ENCODE measurements around the gene PARVG.

PARVG gene, protein sequence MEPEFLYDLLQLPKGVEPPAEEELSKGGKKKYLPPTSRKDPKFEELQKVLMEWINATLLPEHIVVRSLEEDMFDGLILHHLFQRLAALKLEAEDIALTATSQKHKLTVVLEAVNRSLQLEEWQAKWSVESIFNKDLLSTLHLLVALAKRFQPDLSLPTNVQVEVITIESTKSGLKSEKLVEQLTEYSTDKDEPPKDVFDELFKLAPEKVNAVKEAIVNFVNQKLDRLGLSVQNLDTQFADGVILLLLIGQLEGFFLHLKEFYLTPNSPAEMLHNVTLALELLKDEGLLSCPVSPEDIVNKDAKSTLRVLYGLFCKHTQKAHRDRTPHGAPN

DNA sequence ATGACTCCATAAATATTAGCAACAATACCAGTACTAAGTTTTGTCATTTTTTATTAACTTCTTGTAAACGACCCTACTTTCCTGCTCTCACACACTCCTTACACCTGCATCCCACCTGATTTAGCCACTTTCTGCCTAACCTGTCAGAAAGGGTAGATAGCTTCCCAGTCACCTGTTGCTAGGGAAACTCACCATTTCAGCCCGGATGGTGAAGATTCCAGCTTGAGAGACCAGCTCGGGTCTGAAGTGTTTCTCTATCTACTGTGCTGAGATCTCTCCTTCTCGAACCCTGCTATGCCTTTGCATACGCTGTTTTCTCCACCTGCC, at the start of gene PARVG:
PARVG (plus strand) TSS at position 220 of the 327 bp plus-strand sequence. CDS start 2,405 bp downstream, outside the sequence.
- WGBS (ENCODE audit: insufficient coverage, insufficient read length), result 100% methylated on average over 1 of the region's 5 CpGs

DNA sequence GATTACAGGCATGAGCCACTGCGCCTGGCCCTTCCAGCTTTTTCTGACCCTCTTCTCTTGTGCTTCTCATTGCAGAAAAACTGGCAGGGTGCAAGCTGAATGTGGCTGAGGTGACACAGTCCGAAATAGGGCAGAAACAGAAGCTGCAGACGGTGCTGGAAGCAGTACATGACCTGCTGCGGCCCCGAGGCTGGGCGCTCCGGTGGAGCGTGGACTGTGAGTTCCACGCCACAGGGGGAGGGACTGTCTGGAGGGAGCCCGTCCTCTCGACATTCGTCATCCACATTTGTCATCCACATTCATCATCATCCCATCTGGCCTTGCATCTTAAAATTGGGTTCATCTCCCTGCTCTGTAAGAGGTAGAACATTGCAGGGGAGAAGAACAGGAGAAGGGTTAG, 49.3 kb upstream of the PARVG start:
- H3K4me3 ChIP-seq (ENCODE audit: low read length), result no peak overlapping the region
- 0 out of 2 replicates have a peak, but pooled peaks cover 1% of the 10 kb centered on the region for H3K9me3 ChIP-seq (ENCODE audit: control insufficient read depth, insufficient read depth, low read length)
- no peaks in the 10 kb centered on the region; the same call in 1 of the 2 replicates for H3K4me1 ChIP-seq (ENCODE audit: control insufficient read depth, insufficient read depth, low read length)
- no CpG with 5 or more reads among the region's 12 CpGs for WGBS (ENCODE audit: insufficient coverage, insufficient read length)
- H3K36me3 ChIP-seq (ENCODE audit: control insufficient read depth, insufficient read depth, low read length), result no peaks in the 10 kb centered on the region
- H3K27me3 ChIP-seq (ENCODE audit: control insufficient read depth, insufficient read depth, low read length), result no peaks in the 10 kb centered on the region
- H3K27ac ChIP-seq (ENCODE audit: low read length), result no peak overlapping the region
- no peak for DNase-seq (ENCODE audit: low read depth, low spot score)

More for the DNA sequence above, at the start of gene PARVG:
- H3K4me3 ChIP-seq (ENCODE audit: low read length), result no peak within 1 kb of the TSS
- H3K4me1 ChIP-seq (ENCODE audit: control insufficient read depth, insufficient read depth, low read length), result no peaks in the 10 kb centered on the region
- no peaks in the 10 kb centered on the region for H3K36me3 ChIP-seq (ENCODE audit: control insufficient read depth, insufficient read depth, low read length)
- no peaks in the 10 kb centered on the region for H3K9me3 ChIP-seq (ENCODE audit: control insufficient read depth, insufficient read depth, low read length)
- no peaks in the 10 kb centered on the region for H3K27me3 ChIP-seq (ENCODE audit: control insufficient read depth, insufficient read depth, low read length)
- DNase-seq (ENCODE audit: low read depth, low spot score), result peak; percentile 27
- no peak within 1 kb of the TSS for H3K27ac ChIP-seq (ENCODE audit: low read length)

DNA sequence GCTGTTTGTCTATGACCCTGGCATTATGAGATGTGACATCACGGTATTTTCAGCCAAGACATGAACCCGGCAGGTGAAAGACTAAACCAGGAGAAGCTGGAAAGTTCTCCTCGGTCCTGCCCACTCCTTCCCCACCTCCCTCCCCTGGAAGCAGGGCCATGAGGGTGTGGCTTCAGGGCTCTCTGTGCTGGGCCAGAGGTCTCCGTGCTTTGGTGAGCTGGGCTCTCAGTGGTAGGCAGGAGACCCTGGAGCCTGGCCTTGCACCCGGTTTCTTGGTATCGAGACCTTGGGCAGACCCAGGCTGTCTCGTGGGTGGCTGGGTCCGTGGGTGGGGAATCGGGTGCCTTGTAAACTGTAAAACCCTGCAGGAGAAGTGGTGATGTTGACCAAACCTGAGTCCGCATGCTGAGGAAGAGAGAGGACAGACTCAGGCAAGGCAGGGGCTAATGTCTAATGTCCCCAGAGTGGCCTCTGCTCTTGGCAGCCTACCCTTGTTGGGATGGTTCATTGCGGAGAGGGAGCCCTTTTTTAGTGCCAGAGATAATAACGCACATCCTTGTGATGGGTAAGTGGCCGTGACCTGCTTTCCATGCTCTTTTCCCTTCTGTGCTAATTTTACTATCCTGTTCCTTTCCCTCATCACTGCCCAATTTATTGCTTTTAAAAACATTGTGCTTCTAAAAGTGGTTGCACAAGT, 48.6 kb upstream of the PARVG start:
- Histone ChIP-seq H3K27ac (ENCODE audit: low read length) (no peak overlapping the region), H3K4me3 (ENCODE audit: low read length) (no peak overlapping the region), H3K9me3 (ENCODE audit: control insufficient read depth, insufficient read depth, low read length) (peaks cover under 1% of the 10 kb centered on the region; the same call in 1 of the 2 replicates), H3K27me3 (ENCODE audit: control insufficient read depth, insufficient read depth, low read length) (no peaks in the 10 kb centered on the region), H3K36me3 (ENCODE audit: control insufficient read depth, insufficient read depth, low read length) (no peaks in the 10 kb centered on the region), H3K4me1 (ENCODE audit: control insufficient read depth, insufficient read depth, low read length) (no peaks in the 10 kb centered on the region; the same call in 1 of the 2 replicates)
- no peak for DNase-seq (ENCODE audit: low read depth, low spot score)
- WGBS (ENCODE audit: insufficient coverage, insufficient read length), result no CpG with 5 or more reads among the region's 13 CpGs

DNA sequence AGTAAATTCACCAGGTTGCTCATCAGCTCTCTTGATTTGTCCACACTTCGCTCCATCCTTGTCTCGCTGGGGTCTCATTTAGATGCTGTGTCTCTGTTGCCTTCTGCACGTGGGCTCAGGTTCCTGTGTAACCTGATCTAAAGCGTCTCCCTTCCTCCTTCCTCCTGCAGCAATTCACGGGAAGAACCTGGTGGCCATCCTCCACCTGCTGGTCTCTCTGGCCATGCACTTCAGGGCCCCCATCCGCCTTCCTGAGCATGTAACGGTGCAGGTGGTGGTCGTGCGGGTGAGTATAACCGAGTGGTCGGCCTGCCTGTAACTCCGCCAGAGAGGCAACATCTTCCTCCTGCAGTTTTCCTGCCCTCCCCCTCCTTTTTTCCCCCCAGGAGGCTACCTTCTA, 48.0 kb upstream of the PARVG start:
- no CpG with 5 or more reads among the region's 12 CpGs for WGBS (ENCODE audit: insufficient coverage, insufficient read length)
- no peaks in the 10 kb centered on the region; the same call in 1 of the 2 replicates for H3K4me1 ChIP-seq (ENCODE audit: control insufficient read depth, insufficient read depth, low read length)
- H3K9me3 ChIP-seq (ENCODE audit: control insufficient read depth, insufficient read depth, low read length), result peaks cover 1% of the 10 kb centered on the region; the same call in 1 of the 2 replicates
- H3K27ac ChIP-seq (ENCODE audit: low read length), result no peak overlapping the region
- H3K36me3 ChIP-seq (ENCODE audit: control insufficient read depth, insufficient read depth, low read length), result no peaks in the 10 kb centered on the region
- no peak overlapping the region for H3K4me3 ChIP-seq (ENCODE audit: low read length)
- H3K27me3 ChIP-seq (ENCODE audit: control insufficient read depth, insufficient read depth, low read length), result no peaks in the 10 kb centered on the region
- no peak for DNase-seq (ENCODE audit: low read depth, low spot score)

DNA sequence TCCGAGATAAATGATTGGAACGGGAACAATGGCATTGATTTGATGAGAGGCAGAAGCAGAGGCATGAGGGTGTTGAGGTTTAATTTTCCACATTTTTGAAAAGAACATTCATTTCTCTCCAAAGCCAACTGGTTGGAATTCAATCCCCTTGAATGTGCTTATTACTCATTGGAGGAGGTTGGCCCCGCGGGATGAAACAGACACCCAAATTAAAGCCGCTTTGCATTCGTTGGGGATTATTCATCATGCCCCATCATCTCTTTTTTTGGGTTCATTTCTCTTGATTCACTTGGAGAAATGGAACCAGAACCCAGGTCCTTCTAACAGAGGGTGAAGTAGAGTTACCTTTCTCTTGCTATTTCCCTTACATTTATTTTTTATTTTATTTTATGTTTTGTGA, 47.6 kb upstream of the PARVG start:
- Histone ChIP-seq H3K36me3 (ENCODE audit: control insufficient read depth, insufficient read depth, low read length) (no peaks in the 10 kb centered on the region), H3K4me3 (ENCODE audit: low read length) (no peak overlapping the region), H3K9me3 (ENCODE audit: control insufficient read depth, insufficient read depth, low read length) (peaks cover 1% of the 10 kb centered on the region; the same call in 1 of the 2 replicates), H3K27ac (ENCODE audit: low read length) (no peak overlapping the region), H3K27me3 (ENCODE audit: control insufficient read depth, insufficient read depth, low read length) (no peaks in the 10 kb centered on the region), H3K4me1 (ENCODE audit: control insufficient read depth, insufficient read depth, low read length) (no peaks in the 10 kb centered on the region; the same call in 1 of the 2 replicates)
- DNase-seq (ENCODE audit: low read depth, low spot score), result no peak
- WGBS (ENCODE audit: insufficient coverage, insufficient read length), result no CpG with 5 or more reads among the region's 6 CpGs

DNA sequence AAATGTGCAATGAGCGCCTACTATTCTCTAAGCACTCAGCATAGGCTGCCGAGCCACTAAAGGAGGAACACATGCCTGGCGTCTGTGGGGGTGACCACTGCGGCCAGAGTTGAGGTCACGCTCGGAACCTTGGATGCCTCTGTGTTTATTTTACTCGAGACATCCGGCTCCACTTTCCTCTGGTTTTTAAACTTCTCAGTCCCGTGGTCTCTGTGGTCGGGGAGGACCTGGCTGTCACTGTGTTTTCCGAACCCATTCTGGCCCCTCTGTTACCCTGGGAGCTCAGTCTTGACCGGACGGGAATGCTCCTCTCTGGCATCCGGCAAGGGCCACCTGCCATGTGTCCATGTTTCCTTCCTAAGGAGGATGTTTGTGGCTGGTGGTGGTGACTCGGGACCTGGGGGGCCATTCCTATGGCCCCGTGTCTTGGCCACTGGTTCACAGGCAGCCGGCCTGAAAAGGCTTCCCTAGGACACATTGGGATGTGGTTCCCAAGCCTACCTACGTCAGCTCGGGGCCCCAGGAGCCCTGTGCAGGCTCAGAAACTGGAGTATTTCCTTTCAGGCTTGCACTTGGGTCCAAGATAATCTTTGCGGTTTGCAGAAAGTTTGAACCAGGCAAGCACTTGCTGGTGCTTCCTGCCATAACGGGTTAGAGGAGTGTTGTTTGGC, 46.7 kb upstream of the PARVG start:
- H3K36me3 ChIP-seq (ENCODE audit: control insufficient read depth, insufficient read depth, low read length), result no peaks in the 10 kb centered on the region
- no peaks in the 10 kb centered on the region; the same call in 1 of the 2 replicates for H3K4me1 ChIP-seq (ENCODE audit: control insufficient read depth, insufficient read depth, low read length)
- no peak overlapping the region for H3K27ac ChIP-seq (ENCODE audit: low read length)
- peaks cover 1% of the 10 kb centered on the region; the same call in 1 of the 2 replicates for H3K9me3 ChIP-seq (ENCODE audit: control insufficient read depth, insufficient read depth, low read length)
- H3K27me3 ChIP-seq (ENCODE audit: control insufficient read depth, insufficient read depth, low read length), result no peaks in the 10 kb centered on the region
- no peak overlapping the region for H3K4me3 ChIP-seq (ENCODE audit: low read length)
- WGBS (ENCODE audit: insufficient coverage, insufficient read length), result no CpG with 5 or more reads among the region's 21 CpGs
- DNase-seq (ENCODE audit: low read depth, low spot score), result no peak

DNA sequence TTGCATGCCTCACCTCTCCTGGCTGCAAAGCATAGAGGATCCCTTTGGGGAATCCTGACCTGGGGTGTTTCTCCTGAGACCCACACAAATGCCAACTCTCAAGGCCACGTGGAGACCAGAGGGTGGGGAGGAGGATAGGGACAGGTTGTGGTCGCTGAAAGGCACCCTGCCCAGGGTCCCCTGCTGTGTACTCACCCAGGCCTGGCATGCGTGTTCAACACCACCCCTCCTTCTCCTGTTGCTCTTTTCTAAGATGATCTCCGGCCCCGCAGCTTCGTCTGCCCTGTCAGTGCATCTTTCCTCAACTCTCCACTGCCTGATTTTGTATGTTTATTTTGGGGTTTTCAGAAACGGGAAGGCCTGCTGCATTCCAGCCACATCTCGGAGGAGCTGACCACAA, 44.6 kb upstream of the PARVG start:
- H3K36me3 ChIP-seq (ENCODE audit: control insufficient read depth, insufficient read depth, low read length), result no peaks in the 10 kb centered on the region
- no peak for DNase-seq (ENCODE audit: low read depth, low spot score)
- WGBS (ENCODE audit: insufficient coverage, insufficient read length), result no CpG with 5 or more reads among the region's 8 CpGs

DNA sequence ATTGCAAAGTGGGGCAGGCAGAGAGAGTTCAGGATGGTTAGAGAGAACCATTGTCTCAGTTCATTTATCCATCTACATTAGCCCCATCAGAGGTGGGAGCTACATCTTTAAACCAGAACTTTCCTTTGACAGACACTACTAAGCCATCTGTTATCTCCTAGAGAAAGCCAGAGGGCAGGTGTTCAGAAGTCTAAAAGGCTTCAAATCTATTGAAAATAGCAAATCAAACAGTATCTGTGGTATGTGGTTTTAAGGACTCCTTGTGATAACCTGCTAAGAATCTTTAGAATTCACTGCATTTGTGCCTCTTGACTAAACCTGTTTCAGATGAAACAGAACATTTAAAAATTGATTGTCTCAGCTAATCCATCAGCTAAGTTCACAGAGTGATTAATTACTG, 43.9 kb upstream of the PARVG start:
- no peaks in the 10 kb centered on the region for H3K36me3 ChIP-seq (ENCODE audit: control insufficient read depth, insufficient read depth, low read length)
- H3K4me1 ChIP-seq (ENCODE audit: control insufficient read depth, insufficient read depth, low read length), result no peaks in the 10 kb centered on the region
- peaks cover 1% of the 10 kb centered on the region; the same call in 1 of the 2 replicates for H3K9me3 ChIP-seq (ENCODE audit: control insufficient read depth, insufficient read depth, low read length)
- no peak for DNase-seq (ENCODE audit: low read depth, low spot score)
- H3K27me3 ChIP-seq (ENCODE audit: control insufficient read depth, insufficient read depth, low read length), result no peaks in the 10 kb centered on the region
- H3K27ac ChIP-seq (ENCODE audit: low read length), result no peak overlapping the region
- no peak overlapping the region for H3K4me3 ChIP-seq (ENCODE audit: low read length)

More for the DNA sequence above, 44.6 kb upstream of the PARVG start:
- no peak overlapping the region for H3K27ac ChIP-seq (ENCODE audit: low read length)
- peaks cover 1% of the 10 kb centered on the region; the same call in 1 of the 2 replicates for H3K9me3 ChIP-seq (ENCODE audit: control insufficient read depth, insufficient read depth, low read length)
- no peak overlapping the region for H3K4me3 ChIP-seq (ENCODE audit: low read length)
- no peaks in the 10 kb centered on the region; the same call in 1 of the 2 replicates for H3K4me1 ChIP-seq (ENCODE audit: control insufficient read depth, insufficient read depth, low read length)
- no peaks in the 10 kb centered on the region for H3K27me3 ChIP-seq (ENCODE audit: control insufficient read depth, insufficient read depth, low read length)

DNA sequence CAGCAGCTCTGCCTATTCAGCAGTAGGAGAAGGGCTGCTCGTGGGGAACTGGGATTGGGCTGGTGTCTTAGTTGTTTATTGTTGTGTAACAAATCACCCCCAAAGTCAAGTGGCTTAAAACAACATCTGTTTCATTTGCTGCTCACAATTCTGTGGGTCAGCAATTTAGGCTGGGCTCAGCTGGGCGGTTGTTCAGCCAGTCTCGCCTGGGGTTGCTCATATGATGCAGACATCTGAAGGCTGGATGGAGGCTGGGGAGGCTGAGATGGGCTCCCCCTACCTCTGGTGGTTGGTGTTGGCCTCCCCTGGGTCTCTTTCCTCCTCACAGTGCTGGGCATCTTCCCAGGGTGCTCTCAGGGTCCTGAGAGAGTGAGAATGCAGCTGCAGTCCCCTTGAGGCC, 43.3 kb upstream of the PARVG start:
- H3K27me3 ChIP-seq (ENCODE audit: control insufficient read depth, insufficient read depth, low read length), result no peaks in the 10 kb centered on the region
- no CpG with 5 or more reads among the region's 3 CpGs for WGBS (ENCODE audit: insufficient coverage, insufficient read length)

DNA sequence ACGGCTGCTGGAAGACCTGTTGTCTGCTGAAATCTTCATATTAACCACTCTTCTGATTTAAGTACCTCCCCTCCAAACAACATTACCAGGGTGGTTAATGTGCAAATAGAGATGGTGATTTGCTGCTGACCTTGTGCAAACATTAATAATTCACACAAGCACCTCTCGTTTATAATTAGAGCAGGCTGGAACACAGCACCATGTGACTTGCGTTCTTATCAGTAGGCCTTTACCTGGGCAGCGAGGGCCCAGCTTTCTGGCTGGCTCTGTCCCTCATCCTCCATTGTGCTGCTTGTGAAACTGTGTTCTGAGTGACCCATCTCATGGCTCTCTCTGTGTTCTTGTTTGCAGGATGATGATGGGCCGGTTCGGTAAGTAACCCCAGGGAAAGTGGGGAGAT, 41.0 kb upstream of the PARVG start:
- Histone ChIP-seq H3K4me1 (ENCODE audit: control insufficient read depth, insufficient read depth, low read length) (no peaks in the 10 kb centered on the region), H3K9me3 (ENCODE audit: control insufficient read depth, insufficient read depth, low read length) (peaks cover 1% of the 10 kb centered on the region; the same call in 1 of the 2 replicates), H3K4me3 (ENCODE audit: low read length) (no peak overlapping the region), H3K36me3 (ENCODE audit: control insufficient read depth, insufficient read depth, low read length) (no peaks in the 10 kb centered on the region), H3K27me3 (ENCODE audit: control insufficient read depth, insufficient read depth, low read length) (no peaks in the 10 kb centered on the region), H3K27ac (ENCODE audit: low read length) (no peak overlapping the region)
- no peak for DNase-seq (ENCODE audit: low read depth, low spot score)
- no CpG with 5 or more reads among the region's 6 CpGs for WGBS (ENCODE audit: insufficient coverage, insufficient read length)

More for the DNA sequence above, 43.3 kb upstream of the PARVG start:
- Histone ChIP-seq H3K4me3 (ENCODE audit: low read length) (no peak overlapping the region), H3K27ac (ENCODE audit: low read length) (no peak overlapping the region), H3K4me1 (ENCODE audit: control insufficient read depth, insufficient read depth, low read length) (no peaks in the 10 kb centered on the region), H3K36me3 (ENCODE audit: control insufficient read depth, insufficient read depth, low read length) (no peaks in the 10 kb centered on the region), H3K9me3 (ENCODE audit: control insufficient read depth, insufficient read depth, low read length) (peaks cover 1% of the 10 kb centered on the region; the same call in 1 of the 2 replicates)
- DNase-seq (ENCODE audit: low read depth, low spot score), result no peak

All from iPS DF 6.9 (cell line).